ENCODE data around the gene SLC16A4.

The SLC16A4 gene

DNA sequence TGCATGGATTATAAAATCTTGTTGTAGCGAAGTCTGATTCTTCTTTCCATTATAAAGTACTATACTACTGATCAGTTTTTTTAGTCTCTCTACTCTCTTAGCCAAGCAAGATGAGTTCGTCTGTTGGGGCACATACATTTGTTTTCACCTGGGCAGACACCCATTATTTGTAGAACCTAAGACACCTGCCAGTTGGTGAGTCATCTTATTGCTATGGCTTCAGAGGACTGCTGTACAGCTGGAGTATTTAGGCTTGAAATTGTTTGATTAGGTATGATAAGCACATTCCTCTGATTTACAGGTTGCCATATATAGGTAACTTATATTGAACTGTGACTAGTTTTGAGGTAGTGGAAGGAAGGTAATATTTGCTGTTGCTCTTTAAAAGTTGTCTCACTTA lies 34.4 kb downstream of the SLC16A4 start:
- TF ChIP-seq, protein P1, sequence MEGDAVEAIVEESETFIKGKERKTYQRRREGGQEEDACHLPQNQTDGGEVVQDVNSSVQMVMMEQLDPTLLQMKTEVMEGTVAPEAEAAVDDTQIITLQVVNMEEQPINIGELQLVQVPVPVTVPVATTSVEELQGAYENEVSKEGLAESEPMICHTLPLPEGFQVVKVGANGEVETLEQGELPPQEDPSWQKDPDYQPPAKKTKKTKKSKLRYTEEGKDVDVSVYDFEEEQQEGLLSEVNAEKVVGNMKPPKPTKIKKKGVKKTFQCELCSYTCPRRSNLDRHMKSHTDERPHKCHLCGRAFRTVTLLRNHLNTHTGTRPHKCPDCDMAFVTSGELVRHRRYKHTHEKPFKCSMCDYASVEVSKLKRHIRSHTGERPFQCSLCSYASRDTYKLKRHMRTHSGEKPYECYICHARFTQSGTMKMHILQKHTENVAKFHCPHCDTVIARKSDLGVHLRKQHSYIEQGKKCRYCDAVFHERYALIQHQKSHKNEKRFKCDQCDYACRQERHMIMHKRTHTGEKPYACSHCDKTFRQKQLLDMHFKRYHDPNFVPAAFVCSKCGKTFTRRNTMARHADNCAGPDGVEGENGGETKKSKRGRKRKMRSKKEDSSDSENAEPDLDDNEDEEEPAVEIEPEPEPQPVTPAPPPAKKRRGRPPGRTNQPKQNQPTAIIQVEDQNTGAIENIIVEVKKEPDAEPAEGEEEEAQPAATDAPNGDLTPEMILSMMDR (IDR thresholded peaks at IDR 0.05): no peak

DNA sequence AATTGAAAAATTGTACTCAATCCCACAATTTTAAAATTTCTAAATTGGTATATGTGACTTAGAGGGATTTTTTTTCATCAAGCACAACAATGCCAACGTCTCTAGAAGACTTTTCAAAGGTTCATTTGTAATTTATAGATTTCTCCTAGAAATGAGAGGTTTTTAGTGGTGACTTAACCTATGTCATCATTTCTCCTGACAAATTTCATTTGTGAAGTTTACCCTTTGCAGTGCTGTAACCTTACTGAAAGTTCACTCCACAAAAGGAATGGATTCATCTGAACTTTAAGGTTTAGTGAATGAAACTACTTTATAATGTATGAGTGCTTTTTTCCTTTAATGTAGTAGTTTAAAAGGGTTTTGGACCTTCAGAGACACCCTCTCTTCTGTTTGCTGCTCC lies 35.5 kb downstream of the SLC16A4 start:
- TF ChIP-seq, protein P1 (IDR thresholded peaks at IDR 0.05): no peak

DNA sequence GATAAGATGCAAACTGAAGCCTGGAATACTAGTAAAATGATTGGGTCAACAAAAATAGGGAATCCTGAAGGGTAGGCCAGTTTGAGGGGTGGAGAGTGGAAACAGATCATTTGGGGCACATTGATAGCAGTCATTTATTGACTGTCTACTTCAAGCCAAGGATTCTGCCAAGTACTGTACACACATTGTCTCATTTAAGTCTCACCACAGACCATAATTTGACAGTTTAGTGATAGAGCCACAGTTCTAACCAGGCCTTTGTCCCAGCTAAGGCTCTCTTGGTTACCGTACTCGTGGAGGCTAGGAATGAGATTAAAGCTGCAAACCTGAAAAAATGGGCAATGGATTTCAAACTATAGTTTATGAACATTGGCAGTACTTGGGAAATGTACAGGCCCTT lies 40.5 kb downstream of the SLC16A4 start:
- TF ChIP-seq, protein P1 (IDR thresholded peaks at IDR 0.05): no peak

DNA sequence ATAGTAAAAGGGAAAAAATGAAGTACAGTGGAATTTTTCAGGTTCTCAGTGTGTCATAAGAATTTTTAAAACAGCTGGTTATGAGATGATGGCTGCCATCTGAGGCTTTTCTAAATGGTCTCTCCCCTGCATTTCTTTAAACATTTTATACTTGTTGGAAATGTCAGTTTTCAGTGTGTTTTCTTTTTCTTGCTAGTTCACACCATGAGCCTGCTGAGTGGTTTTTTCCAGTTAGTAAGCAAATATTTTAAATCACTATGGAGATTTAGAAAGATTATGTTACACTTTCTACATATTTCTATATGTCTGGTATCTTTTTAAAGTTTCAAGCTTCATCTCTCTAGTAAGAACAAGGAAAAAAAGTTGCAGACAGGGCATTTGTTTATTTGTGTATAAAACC lies 42.1 kb downstream of the SLC16A4 start:
- TF ChIP-seq, protein P1 (IDR thresholded peaks at IDR 0.05): no peak

DNA sequence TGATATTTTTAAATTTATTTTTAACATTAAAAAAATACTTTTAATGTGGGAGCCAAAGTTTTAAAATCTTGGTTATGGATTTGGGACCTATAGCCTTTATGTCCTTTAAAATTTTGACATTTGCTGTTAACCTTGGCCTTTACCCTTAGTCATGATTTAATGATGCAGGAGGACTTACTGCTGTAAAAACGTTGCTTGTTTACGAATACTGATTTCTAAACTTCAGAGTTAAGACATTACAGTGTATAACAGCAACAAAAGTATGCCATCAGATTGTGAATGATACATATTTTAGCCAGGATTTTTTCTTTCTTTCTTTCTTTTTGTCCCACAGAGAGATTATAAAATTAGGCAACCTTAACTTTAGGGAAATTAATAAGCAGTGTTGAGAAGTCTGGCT lies 42.8 kb downstream of the SLC16A4 start:
- TF ChIP-seq, protein P1 (IDR thresholded peaks at IDR 0.05): no peak

DNA sequence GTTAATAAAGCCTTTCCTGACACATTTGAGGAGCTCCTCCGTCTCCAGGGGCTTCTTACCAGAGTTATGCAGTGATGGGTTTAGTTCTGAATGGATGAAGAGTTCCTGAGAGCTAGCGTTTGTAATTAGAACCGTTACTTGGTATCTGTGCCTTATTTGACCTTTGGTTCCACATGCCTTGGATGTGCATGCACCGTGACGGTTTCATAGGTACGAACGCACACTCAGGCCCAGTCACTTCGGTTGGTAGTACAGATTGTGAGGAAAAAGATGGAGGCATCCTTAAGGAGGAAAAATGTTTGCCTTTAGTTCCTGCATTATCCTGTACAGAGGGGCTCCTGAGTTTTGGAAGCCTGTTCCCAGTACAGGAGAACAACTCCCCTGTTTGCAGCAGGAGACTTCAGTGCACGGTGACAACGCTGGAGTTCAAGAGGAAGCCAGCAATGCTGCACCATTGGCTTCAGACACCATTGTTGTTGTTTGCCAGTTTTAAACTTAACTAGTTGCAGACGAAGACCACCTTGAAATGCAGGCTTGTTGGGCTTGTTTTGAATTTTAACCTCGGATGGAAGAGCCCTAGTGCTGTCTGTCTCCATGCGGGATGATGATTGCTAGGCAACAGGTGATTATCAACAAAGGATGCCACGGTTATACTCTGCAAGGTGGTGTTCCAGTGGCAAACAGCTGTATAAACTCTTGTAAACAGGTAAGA lies 43.5 kb downstream of the SLC16A4 start:
- TF ChIP-seq, protein P1 (IDR thresholded peaks at IDR 0.05): no peak

DNA sequence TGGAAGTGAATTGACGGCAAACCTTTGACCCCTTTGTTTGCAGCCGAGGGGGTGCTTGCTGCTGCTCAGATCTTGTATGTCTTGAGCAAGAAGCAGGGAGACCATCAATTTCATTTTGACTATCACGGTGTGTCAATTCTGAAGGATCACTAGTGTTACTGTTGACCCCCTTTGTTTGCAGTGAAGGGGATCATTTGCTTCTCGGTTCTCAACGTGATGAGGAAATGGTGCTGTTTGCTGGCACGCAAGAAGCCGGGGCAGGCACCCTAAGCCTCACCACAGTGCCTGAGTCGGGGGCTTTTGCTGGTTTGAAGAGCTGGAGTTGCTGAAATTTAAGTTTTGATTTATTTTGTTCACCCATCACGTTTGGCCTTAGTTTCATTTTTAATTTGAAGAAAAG lies 44.1 kb downstream of the SLC16A4 start:
- TF ChIP-seq, protein P1 (IDR thresholded peaks at IDR 0.05): no peak

DNA sequence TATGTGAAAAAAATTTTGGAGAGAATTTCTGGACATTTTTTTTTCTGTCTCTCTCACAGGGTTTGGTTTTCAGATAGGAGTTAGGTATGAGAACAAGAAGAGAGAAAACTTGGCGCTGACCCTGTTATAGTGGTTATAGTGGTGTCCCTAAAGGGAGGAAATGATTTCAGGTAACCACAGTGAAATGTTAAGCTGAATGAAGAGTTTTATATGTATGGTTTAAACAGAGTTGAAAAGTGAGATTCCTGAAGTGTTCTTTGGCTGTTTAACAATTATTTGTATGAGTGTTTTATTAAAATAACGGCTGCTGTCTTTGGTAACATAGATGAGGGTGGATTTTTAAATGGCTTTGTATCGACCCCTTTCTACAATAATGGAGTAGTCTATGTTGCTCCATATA lies 45.3 kb downstream of the SLC16A4 start:
- TF ChIP-seq, protein P1 (IDR thresholded peaks at IDR 0.05): no peak
